ENCODE data around the gene KMT2D. TPM values are rescaled to one million over a fixed set of nuclear protein-coding genes. Genes with fewer than 3 reads are reported as not detected.
A peak's percentile ranks its signal among the peaks of the same experiment; 100 is the strongest.

KMT2D gene
- total RNA-seq, 1 experiment from 2014 or later: 19.9 TPM

DNA sequence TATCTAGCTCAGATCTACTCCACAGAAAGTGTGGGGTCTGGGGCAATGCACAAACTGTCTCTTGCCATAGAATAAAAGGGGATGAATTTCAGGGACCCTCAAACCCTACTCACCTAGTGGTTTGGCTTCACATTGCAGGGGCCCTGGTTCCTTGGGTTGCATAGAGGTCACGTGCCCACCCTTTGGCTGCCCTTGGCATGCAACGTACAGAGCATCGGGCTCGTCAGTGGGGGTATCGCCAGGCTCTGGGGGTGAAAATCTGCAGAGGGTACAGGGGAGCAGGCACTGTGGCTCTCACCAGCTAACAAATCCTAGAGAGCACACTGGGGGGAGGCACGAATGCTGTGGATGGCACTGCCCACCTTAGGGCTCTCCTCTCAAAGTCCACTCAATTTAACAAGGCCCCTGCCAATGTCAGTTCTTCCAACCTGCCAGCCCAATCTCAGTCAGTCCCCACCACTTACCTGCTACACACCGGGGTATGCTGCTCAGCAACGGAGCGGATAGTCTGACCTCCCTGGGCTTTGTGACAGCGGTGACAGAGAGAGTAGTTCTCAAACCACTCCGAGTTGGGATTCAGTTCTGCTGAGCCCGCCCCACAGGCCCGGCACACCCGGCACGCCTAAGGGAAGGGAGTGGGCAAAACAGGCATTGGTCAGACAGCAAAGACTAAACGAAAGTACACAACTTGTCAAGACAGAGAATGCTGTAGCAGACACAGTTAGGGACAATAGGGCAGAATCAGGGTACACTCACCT lies 8.0 kb downstream of the KMT2D start:
- Histone ChIP-seq H3K4me3 (no peak overlapping the region), H3K27me3 (replicated peaks) (no peaks in the 10 kb centered on the region), H3K4me1 (replicated peaks) (peaks cover 32% of the 10 kb centered on the region), H3K27ac (no peak overlapping the region), H3K36me3 (peaks cover 94% of the 10 kb centered on the region), H3K9me3 (replicated peaks) (no peaks in the 10 kb centered on the region)
- no peak for DNase-seq (ENCODE audit: low read depth in 1 of 2, low spot score in 2 of 2)

DNA sequence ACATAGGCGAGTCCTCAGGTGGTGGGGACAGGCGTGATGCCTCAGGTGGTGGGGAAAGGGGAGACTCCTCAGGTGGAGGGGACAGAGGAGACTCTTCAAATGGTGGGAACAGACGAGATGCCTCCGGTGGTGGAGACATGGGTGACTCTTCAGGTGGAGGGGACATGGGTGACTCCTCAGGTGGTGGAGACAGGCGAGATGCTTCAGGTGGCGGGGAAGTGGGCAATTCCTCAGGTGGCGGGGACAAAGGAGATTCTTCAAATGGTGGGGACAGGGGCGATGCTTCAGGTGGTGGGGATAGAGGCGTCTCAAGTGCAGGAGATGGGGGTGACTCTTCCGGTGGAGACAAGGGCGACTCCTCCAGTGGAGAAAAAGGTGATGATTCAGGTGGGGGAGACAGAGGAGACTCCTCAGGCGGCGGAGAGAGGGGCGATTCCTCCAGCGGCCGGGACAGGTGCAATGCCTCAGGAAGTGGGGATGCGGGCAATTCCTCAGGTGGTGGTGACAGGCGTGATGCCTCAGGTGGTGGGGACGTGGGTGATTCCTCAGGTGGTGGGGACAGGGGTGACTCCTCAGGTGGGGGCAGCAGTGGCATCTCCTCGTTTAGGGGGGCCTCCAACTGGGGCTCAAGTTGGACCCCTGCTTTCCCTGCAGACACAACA lies 8.7 kb downstream of the KMT2D start:
- H3K36me3 ChIP-seq: peaks cover 99% of the 10 kb centered on the region

DNA sequence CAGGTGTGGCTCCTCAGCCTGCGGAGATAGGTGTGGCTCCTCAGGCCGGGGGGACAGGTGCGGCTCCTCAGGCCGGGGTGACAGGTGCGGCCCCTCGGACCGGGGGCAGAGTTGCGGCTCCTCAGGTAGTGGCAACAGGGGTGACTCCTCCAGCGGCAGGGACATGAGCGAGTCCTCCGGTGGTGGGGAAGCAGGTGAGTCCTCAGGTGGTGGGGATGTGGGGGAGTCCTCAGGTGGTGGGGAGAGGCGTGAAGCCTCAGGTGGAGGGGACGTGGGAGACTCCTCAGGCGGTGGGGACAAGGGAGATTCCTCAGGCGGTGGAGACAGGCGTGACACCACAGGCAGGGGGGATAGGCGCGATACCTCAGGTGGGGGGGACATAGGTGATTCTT lies 9.2 kb downstream of the KMT2D start:
- Histone ChIP-seq H3K9me3 (replicated peaks) (no peaks in the 10 kb centered on the region), H3K36me3 (peaks cover 100% of the 10 kb centered on the region), H3K27ac (no peak overlapping the region), H3K4me1 (replicated peaks) (peaks cover 19% of the 10 kb centered on the region), H3K27me3 (replicated peaks) (no peaks in the 10 kb centered on the region), H3K4me3 (no peak overlapping the region)
- DNase-seq (ENCODE audit: low read depth in 1 of 2, low spot score in 2 of 2): no peak

More for the DNA sequence above, 8.7 kb downstream of the KMT2D start:
- DNase-seq (ENCODE audit: low read depth in 1 of 2, low spot score in 2 of 2): no peak
- Histone ChIP-seq H3K27me3 (replicated peaks) (no peaks in the 10 kb centered on the region), H3K9me3 (replicated peaks) (no peaks in the 10 kb centered on the region), H3K27ac (no peak overlapping the region), H3K4me1 (replicated peaks) (peaks cover 25% of the 10 kb centered on the region), H3K4me3 (no peak overlapping the region)

DNA sequence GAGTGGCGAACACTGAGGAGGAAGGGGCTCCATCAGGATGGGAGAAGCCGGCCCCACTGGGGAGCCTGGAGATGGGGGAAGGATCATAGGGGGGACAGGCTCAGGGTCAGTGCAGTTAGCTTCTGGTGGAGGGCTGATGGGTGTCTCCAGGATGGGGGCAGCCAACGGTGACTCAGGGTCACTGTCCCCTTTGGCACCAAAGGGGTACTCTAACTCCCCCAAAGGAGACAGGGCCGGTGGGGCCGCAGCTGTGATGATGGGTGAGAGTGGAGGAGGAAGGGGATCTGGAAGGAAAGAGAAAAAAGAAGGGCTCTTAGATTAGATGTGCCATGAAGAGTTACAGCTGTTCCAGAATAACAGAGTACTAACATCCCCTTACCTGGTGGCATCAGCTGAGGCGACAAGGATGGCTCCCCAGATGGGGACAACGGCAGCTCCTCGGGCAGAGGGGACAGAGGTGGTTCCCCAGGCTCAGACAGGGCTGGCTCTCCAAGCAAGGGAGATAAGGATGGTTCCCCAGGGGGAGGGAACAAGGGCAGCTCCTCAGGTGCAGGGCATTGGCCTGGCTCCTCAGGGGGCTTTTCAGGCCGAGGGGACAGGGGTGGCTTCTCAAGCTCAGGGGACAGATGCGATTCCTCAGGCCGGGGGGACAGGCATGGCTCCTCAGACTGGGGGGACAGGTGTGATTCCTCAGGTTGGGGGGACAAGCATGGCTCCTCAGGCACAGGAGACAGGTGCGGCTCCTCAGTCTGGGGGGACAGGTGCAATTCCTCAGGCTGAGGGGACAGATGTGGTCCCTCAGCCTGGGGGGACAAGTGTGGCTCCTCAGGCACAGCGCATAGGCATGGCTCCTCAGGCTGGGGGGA lies 9.9 kb downstream of the KMT2D start:
- Histone ChIP-seq H3K4me1 (replicated peaks) (peaks cover 13% of the 10 kb centered on the region), H3K27ac (no peak overlapping the region), H3K4me3 (no peak overlapping the region), H3K36me3 (peaks cover 100% of the 10 kb centered on the region), H3K9me3 (replicated peaks) (no peaks in the 10 kb centered on the region), H3K27me3 (replicated peaks) (no peaks in the 10 kb centered on the region)
- no peak for DNase-seq (ENCODE audit: low read depth in 1 of 2, low spot score in 2 of 2)

DNA sequence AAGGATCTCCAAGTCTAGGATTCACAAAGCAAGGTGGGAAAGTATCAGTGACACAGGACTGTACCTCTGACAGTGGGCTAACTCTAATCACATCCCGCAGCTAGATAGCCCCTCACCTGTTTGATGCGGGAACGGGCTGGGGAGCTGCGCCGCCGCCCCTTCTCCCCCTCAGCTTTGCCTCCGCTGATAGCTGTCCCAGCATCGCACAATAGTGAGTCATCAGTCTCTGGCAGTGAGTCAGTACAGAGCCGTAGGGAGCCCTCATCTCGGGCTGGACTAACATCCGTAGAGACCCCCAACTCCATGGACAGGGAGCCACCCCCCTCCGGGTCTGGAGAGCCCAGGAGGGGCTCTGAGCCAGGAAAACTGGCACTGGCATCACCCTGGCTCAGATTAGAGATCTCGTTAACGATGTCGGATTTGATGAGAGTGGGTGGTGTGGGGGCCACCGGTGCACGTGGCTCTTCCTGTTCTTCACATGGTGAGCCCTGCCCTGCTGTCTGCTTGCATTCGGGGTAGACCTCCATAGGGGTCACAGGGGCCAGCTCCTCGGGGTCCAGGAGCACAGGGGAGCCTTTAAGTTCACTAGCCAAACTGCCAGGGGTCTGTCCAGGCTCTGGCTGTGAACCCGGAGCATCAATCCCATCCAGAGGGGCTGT lies 10.9 kb downstream of the KMT2D start:
- peak; percentile 37 to 63 for DNase-seq (ENCODE audit: low read depth in 1 of 2, low spot score in 2 of 2)
- peaks cover 11% of the 10 kb centered on the region for H3K4me1 ChIP-seq (replicated peaks)
- no peaks in the 10 kb centered on the region for H3K27me3 ChIP-seq (replicated peaks)
- peaks cover 100% of the 10 kb centered on the region for H3K36me3 ChIP-seq
- no peaks in the 10 kb centered on the region for H3K9me3 ChIP-seq (replicated peaks)
- H3K4me3 ChIP-seq: no peak overlapping the region
- H3K27ac ChIP-seq: peak overlapping the region; percentile 27

DNA sequence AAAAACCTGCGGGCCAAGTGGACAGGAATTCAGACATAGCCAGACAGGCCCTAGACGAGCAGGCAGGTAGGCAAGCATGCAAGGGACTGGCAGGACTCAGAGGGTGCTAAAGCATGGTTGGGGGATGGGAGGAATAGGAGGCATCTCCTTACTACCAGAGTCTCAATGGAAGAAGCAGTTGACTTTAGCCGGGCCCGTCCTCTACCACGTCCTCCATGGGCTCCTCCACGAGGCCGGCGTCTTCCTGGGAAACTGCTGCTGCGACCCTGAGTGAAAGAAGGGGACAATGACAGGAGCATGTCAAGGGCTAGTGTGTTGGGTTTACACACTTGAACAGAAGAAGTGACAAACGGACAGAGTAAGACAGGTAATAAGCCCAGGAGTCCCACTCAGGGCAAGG lies 11.6 kb downstream of the KMT2D start:
- DNase-seq (ENCODE audit: low read depth in 1 of 2, low spot score in 2 of 2): no peak
- Histone ChIP-seq H3K9me3 (replicated peaks) (no peaks in the 10 kb centered on the region), H3K27me3 (replicated peaks) (no peaks in the 10 kb centered on the region), H3K36me3 (peaks cover 100% of the 10 kb centered on the region), H3K4me3 (no peak overlapping the region), H3K4me1 (replicated peaks) (peaks cover 11% of the 10 kb centered on the region), H3K27ac (no peak overlapping the region)

DNA sequence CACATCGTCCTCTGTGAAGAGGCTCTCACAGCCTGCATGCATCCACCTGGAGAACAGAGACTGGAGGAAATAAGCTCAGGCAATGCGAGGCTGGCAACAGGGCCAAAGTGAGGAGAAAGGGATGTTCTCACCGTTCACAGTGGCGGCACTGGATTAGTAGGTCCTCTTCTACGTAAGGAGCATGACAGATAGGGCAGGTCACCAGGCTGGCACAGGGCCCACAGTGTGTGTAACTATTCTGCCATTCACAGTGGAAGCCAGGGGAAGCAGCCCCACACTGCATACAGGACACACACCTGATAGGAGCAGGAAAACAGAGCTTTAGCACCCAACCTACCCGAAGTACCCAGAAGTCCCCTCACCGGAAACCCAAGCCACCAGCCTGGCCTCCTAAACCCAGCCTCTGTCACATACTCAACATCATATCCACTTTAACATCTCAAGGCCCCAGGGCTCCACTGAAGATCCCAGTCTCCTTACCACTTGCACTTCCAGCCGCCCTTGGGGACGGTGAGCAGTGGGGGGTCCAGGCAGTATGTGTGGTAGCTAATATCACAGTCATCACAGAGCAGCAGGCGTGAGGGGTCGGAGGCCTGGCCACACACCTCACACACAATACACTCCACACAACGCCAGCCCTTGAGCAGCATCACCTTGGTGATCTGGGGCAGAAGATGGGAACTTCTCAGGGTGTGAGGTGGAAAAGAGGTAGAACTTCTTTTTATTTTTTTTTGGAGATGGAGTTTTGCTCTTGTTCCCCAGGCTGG lies 14.3 kb downstream of the KMT2D start:
- peaks cover 11% of the 10 kb centered on the region for H3K4me1 ChIP-seq (replicated peaks)
- H3K27ac ChIP-seq: no peak overlapping the region
- peaks cover 100% of the 10 kb centered on the region for H3K36me3 ChIP-seq
- no peak overlapping the region for H3K4me3 ChIP-seq
- H3K9me3 ChIP-seq (replicated peaks): no peaks in the 10 kb centered on the region
- DNase-seq (ENCODE audit: low read depth in 1 of 2, low spot score in 2 of 2): no peak
- no peaks in the 10 kb centered on the region for H3K27me3 ChIP-seq (replicated peaks)

DNA sequence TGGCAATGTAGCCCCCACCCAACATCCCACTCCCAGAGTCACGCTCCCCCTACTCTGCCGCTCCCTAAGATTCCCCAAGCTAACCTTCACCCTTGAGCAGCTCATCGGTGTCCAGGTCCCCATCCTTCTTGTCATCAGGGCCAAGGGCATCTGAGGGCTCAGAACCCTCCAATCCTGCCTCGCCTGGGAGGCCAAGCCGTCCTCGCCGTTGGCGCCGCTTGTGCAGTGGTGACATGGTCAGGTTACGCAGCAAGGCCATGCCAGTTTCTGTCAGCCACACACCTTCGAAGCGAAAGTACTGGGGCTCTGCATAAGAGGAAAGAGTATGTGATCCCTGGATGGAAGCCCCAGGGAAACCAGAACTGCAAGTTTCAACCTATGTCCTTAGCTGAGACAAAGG lies 15.9 kb downstream of the KMT2D start:
- Histone ChIP-seq H3K9me3 (replicated peaks) (no peaks in the 10 kb centered on the region), H3K4me1 (replicated peaks) (peaks cover 4% of the 10 kb centered on the region), H3K27me3 (replicated peaks) (no peaks in the 10 kb centered on the region), H3K36me3 (peaks cover 100% of the 10 kb centered on the region), H3K4me3 (no peak overlapping the region), H3K27ac (no peak overlapping the region)
- DNase-seq (ENCODE audit: low read depth in 1 of 2, low spot score in 2 of 2): no peak

DNA sequence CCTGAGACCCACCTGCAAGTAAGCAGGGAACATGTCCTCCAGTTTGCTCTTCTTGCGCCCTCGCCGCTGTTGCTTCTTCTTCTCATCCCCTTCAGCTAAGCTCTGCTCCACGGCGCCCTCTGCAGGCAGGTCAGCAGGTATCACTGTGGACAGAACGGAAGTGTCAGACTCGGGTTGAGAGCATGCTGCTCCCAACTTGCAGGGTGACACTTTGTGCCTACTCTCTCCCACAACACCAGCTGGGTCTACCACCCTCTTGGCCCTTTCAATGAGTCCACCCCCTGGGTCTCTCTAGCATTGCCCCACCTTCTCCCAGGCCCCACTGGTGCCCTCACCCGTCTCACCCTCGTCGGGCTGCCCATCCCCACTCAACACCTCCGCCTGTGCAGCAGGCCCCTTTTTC lies 16.7 kb downstream of the KMT2D start:
- DNase-seq (ENCODE audit: low read depth in 1 of 2, low spot score in 2 of 2): peak; percentile 29 to 77
- no peaks in the 10 kb centered on the region for H3K4me1 ChIP-seq (replicated peaks)
- no peak overlapping the region for H3K4me3 ChIP-seq
- no peaks in the 10 kb centered on the region for H3K27me3 ChIP-seq (replicated peaks)
- H3K9me3 ChIP-seq (replicated peaks): no peaks in the 10 kb centered on the region
- no peak overlapping the region for H3K27ac ChIP-seq
- H3K36me3 ChIP-seq: peaks cover 100% of the 10 kb centered on the region

DNA sequence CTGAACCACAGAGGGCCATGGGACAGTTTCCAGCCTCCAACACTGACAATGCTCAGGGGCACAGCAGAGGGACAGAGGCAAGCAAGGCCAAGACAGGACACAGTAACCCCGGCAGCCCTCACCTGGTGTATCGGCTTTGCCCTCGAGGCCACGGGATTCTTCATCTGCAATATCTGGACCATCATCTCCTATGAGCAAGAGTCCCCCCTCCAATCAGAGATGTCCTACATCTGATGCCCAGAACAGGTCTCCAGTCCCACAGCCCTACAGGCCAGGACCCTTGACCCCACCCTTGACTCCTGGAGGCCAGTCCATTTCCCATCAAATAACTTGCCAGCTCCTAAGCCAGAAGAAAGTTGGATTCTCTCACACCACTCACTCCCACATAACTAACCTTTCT lies 17.4 kb downstream of the KMT2D start:
- peaks cover 100% of the 10 kb centered on the region for H3K36me3 ChIP-seq

DNA sequence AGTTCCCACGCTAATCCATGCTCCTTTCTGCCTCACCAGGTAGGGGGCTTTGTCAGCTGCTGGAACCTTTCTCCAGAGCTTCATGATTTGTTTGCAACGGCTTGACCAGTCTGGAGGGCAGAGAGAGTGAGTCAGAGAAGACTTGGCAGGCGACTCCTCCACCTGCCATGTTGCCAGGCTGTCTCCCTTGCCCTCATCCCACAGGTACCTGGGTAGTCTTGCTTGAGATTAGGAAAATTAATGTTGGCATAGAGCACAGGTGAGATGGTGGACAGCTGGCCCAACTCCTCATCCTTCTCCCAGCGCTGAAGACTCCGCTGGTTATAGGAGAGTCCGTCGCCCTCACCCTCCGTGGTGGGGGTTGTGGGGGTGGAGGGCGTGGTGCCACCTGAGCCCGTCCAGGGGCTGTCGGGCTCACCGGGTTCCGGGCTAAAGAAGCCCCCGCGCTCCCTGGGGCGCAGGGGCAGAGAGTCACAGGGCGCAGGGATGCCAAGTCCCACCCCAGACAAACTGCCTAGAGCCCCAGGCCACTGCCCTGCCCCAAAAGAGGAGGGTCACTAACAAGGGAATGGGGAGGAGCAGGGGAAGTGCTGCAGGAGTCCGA lies 18.6 kb downstream of the KMT2D start:
- Histone ChIP-seq H3K27ac (no peak overlapping the region), H3K4me1 (replicated peaks) (no peaks in the 10 kb centered on the region), H3K9me3 (replicated peaks) (no peaks in the 10 kb centered on the region), H3K36me3 (peaks cover 100% of the 10 kb centered on the region), H3K27me3 (replicated peaks) (no peaks in the 10 kb centered on the region), H3K4me3 (no peak overlapping the region)
- no peak for DNase-seq (ENCODE audit: low read depth in 1 of 2, low spot score in 2 of 2)

More for the DNA sequence above, 17.4 kb downstream of the KMT2D start:
- Histone ChIP-seq H3K4me3 (no peak overlapping the region), H3K27ac (no peak overlapping the region), H3K27me3 (replicated peaks) (no peaks in the 10 kb centered on the region), H3K4me1 (replicated peaks) (no peaks in the 10 kb centered on the region), H3K9me3 (replicated peaks) (no peaks in the 10 kb centered on the region)
- no peak for DNase-seq (ENCODE audit: low read depth in 1 of 2, low spot score in 2 of 2)

DNA sequence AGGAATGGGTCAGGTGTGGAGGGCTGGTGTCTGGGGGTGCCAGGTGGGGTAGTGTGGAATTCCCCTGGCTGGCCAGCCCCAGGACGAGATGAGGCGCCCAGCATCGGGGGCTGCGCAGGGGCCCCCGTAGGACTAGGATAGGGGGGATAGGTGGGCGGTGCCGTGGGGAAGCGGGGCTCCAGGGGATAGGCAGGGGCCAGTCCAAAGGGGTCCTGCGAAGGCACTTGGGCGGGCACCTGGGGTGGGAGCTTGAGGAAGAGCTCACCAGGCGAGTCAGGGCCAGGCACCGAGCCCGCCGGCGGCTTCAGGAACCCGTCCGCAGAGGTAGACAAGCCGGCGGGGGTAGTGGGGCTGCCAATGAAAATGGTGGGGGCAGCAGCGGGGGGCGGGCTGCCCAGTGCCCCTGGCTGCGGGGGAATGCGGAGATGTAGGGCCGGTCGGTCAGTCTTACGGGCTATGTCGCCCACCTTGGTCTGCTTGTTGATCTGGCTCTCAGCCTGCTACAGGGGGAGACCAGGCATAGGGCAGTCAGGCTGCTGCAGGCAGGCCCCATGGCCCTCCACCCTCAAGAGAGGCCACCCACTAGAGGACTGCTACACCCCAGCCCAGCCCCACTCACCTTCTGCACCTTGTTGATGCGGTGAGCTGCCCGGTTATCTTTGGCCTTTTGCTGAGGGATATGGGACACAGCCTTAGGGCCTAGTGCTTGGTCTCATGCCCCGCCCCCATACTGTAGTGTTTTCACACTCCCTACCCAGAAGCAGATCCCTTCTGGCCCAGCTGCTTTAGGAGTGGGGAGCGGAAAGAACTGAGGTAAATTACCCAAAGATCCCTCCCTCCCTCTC lies 19.3 kb downstream of the KMT2D start:
- Histone ChIP-seq H3K27me3 (replicated peaks) (no peaks in the 10 kb centered on the region), H3K4me1 (replicated peaks) (no peaks in the 10 kb centered on the region), H3K9me3 (replicated peaks) (no peaks in the 10 kb centered on the region), H3K4me3 (no peak overlapping the region), H3K27ac (no peak overlapping the region), H3K36me3 (peaks cover 98% of the 10 kb centered on the region)
- no peak for DNase-seq (ENCODE audit: low read depth in 1 of 2, low spot score in 2 of 2)

Measured in SJSA1 (cell line).